Measurements from ENCODE around the gene GLIPR2.
"Not testable (repeated sequence)": the region's sequence is repeated elsewhere in the genome, so short reads cannot be mapped to it uniquely, and the experiment has no call there.

GLIPR2 gene

DNA sequence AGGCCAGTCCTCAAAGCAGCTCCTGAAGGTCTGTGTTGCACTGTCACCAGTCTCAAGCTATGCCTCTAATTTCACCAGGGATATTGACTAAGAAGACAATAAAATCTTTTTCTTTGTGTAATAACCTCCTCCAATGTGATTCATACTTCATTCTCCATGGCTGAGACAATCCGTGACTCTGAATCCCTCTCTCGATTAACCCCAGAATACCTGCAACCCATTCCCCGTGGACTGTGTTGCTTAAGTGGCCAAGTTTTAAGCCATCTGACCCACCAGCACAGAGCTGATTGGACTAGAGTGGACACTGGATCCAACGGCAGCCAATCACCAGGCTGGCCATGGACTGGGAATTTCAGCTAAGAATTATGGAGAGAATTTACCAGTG is 27.2 kb downstream of the GLIPR2 start:
- DNase-seq (ENCODE audit: low spot score), result no peak

DNA sequence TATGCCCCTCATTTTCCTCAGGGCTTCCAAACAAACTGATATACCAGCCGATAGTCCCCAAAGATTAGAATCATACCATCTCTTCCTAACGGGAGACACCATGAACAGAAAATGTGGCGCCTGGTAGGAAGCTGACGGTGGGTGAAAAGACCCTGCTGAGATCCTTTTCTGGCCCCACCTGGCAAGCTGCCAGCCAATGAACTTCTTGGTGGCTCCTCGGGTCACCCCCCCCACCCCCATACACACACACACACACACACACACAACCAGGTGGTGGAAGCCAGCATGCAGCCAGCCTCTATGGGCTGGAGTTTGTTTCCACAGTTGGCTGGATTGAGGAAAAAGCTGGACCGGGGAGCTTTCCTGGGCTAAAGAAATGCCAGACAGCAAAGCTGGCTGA is 27.8 kb downstream of the GLIPR2 start:
- no peak for DNase-seq (ENCODE audit: low spot score)

DNA sequence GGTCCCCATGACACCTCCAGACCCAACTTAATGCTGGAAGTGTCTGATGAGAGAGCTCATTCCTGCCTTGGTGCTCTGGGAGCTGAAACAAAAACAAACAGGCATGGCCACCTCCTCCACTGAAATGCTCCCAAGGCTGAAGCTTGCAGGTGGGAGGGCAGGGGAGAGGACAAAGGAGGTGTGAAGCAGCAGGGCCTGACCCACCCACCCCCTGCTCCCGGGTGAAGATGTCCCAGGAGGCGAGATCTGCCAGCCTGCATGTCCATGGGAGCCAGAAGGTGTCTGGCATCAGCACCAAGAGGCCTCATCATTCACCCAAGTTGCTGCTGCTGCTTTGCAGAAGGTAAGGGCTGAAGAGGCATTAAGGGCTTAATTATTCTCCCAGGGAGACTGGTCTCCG is 28.5 kb downstream of the GLIPR2 start:
- DNase-seq (ENCODE audit: low spot score), result no peak

DNA sequence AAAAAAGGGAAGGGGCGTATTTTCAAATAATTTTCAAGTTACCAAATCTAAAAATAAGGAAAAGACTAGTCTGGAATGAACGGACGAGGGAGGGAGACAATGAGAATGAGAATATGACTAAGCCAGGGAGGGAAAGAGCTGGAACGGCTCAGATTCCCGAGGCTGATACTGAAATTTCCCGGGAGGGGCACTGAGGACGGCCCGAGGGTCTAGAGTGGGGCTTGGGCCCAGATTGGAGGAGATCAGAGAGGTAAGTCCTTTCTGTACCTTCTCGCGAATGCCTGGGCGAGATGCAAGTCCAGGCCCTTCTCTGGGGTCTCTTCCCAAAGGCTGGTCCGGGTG is 29.3 kb downstream of the GLIPR2 start:
- DNase-seq (ENCODE audit: low spot score), result no peak

DNA sequence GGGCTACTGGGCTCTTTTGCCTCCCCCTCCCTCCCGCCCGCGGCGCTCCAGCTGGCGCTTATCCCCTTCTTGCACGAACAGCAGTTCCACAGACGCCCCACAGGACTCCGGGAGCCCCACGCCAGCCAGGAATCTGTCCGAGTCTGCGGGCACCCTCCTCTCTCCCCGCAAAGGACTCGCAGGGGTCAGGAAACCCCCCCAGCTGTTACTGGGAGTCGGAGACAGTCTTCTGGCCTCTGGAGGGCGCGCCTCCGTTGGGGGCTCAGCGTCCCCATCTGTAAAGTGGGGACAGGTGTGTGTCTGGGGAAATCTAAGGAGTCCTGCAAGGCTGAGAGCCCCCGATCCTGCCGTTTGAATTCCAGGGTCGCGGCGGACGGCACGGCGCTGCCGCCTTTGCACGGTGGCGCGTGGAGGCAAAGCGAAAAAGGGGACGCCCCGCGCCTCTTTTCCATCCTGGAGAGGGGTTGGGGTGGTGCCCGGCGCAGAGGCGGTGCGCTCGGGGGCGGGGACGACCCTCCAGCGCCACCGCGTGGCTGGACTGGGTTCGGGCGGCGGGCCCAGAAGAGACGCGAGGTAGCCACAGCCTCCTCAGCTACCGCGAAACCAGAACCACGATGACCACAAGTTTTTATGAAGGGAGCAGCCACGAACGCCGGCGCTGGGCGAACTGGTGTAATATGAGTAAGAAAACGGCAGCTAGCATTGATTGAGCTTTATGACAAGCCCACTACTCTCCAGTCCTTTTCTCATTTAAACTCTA is 29.8 kb downstream of the GLIPR2 start:
- DNase-seq (ENCODE audit: low spot score), result peak; percentile 86

DNA sequence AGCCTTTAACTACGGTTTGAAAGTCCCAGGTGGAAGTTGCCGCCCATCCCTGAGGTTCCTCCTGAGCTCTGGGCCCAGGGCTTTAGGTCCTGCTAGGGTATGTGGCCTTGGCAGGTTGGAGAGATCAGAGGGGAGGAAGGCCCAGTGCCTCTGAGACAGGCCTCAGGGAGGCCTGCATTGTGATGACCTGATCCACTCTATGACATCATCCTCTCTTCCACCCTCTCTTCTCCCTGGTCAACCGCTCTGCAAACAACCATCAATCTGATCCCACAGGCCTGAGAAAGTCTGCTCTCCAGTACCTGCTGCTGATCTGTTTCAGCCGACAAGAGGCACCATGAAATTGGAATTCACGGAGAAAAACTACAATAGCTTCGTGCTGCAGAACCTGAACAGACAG is 32.6 kb downstream of the GLIPR2 start, which contains the start of gene CCIN:
Gene CCIN, plus strand, starts transcription at position 223 of the 400 bp plus-strand sequence. Its CDS starts 115 bp downstream, at position 338.
- DNase-seq (ENCODE audit: low spot score), result no peak

DNA sequence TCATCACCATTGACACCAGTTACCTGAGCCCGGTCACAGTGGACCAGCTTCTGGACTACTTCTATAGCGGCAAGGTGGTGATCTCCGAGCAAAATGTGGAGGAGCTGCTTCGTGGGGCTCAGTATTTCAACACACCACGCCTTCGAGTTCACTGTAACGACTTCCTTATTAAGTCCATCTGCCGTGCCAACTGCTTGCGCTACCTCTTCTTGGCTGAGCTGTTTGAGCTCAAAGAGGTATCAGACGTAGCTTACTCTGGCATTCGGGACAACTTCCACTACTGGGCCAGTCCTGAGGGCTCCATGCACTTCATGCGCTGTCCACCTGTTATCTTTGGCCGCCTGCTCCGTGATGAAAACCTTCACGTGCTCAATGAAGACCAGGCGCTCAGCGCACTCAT is 33.2 kb downstream of the GLIPR2 start:
- DNase-seq (ENCODE audit: low spot score), result no peak

DNA sequence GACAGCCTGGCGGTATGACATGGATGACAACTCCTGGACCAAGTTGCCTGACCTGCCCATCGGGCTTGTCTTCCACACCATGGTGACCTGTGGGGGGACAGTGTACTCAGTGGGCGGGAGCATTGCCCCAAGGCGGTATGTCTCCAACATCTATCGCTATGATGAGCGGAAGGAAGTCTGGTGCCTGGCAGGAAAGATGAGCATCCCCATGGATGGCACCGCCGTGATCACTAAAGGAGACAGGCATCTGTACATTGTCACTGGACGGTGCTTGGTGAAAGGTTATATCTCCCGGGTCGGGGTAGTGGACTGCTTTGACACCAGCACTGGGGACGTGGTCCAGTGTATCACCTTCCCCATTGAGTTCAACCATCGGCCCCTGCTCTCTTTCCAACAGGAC is 34.0 kb downstream of the GLIPR2 start:
- no peak for DNase-seq (ENCODE audit: low spot score)

DNA sequence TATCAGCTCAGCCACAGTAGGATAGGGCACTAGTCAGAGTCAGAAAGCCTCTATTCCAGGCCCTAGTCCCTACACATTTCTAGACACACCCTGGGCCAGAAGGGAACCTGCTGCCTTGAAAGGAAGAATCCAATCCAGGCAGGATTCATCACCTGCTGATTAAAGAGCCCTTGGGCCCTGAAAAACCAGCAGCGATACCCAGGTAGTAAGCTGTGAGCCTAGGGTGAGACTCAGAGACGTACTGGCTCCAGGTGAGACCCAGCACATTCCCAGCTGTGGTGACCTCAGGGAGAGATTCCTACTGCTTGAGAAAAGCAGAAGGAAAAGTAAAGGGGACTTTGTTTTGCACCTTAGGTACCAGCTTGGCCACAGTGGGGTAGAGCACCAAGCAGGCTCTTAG is 37.3 kb downstream of the GLIPR2 start:
- no peak for DNase-seq (ENCODE audit: low spot score)

DNA sequence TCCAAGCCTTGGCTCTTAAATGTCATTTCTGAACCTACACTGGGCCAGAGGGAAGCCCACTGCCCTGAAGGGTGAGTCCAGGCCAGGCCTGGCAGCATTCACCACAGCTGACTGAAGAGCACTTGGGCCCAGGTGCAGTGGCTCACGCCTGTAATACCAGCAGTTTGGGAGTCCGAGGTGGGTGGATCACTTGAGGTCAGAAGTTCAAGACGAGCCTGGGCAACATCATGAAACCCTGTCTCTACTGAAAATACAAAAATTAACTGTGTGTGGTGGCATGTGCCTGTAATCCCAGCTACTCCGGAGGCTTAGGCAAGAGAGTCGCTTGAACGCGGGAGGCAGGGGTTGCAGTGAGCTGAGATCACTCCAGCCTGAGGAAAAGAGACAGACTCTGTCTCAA is 37.7 kb downstream of the GLIPR2 start:
- DNase-seq (ENCODE audit: low spot score), result no peak

DNA sequence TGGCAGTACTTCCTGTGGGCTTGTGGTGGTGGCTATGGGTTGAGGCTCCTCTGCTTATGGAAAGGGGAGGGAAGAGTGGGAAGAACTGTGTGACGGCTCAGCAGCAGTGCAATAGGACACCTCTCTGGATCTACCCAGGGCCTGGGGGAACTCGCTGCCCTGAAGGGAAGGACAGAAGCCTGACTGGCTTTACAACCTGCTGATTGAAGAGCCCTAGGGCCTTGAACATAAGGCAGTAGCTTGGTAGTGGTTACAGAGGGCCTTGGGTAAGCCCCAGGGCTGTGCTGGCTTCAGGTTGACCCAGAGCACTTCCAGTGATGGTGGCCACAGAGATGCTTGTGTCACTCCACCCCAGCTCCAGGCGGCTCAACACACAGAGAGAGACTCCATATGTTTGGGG is 38.2 kb downstream of the GLIPR2 start:
- no peak for DNase-seq (ENCODE audit: low spot score)

DNA sequence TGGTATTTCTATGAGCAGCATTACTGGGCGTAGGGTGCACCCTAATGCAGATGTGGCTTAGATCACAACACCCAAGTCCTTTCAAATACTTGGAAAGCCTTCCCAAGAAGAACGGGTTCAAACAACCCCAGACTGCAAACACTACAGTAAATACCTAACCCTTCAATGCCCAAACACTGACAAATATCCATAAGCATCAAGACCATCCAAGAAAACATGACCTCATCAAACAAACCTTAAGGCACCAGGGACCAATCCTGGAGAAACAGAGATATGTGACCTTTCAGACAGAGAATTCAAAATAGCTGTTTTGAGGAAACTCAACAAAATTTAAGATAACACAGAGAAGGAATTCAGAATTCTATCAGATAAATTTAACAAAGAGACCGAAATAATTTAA is 38.7 kb downstream of the GLIPR2 start:
- DNase-seq (ENCODE audit: low spot score), result not testable (repeated sequence)

DNA sequence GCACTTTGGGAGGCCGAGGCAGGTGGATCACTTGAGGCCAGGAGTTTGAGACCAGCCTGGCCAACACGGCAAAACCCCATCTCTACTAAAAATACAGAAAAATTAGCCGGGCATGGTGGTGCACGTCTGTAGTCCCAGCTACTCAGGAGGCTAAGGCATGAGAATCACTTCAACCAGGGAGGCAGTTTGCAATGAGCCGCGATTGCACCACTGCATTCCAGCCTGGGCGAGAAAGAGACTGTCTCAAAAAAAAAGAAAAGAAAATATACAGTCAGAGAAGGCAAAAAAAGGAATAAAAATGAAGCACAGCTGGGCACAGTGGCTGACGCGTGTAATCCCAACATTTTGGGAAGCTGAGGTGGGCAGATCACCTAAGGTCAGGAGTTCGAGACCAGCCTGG is 40.0 kb downstream of the GLIPR2 start:
- not testable (repeated sequence) for DNase-seq (ENCODE audit: low spot score)

DNA sequence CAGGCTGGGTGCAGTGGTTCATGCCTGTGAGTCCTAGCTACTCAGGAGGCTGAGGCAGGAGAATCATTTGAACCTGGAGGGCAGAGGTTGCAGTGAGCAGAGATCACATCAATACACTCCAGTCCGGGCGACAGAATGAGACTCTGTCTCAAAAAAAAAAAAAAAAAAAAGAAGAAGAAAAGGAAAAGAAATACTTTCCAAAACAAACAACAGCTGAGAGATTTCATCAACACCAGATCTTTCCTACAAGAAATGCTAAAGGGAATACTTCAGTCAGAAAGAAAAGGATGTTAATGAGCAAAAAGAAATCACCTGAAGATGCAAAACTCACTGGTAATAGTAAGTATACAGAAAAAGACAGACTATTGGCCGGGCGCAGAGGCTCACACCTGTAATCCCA is 41.0 kb downstream of the GLIPR2 start:
- no peak for DNase-seq (ENCODE audit: low spot score)

DNA sequence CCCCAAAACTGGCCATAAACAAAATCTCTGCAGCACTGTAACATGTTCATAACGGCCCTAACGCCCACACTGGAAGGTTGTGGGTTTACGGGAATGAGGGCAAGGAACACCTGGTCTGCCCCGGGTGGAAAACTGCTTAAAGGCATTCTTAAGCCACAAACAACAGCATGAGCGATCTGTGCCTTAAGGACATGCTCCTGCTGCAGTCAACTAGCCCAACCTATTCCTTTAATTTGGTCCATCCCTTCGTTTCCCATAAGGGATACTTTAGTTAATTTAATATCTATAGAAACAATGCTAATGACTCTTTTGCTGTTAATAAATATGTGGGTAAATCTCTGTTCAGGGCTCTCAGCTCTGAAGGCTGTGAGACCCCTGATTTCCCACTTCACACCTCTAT is 43.7 kb downstream of the GLIPR2 start:
- DNase-seq (ENCODE audit: low spot score), result not testable (repeated sequence)

DNA sequence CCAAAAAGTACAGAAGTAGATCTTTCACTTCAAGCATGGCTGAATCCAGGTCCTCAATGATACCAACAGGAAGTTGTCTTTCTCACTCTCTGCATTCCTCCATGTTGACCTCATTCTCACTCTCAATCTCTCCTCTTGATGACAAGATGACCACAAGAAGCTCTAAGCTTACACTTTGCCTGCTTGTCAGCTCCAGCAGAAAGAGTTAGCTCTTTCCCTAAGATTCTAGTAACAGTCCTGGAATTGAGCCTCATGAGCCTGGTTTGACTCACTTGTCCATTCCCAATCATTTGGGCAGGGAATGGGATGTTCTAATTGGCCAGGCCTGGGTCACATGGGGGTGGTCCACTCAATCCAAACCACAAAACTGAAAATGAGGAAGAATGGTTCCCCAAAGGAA is 50.9 kb downstream of the GLIPR2 start:
- DNase-seq (ENCODE audit: low spot score), result no peak

DNA sequence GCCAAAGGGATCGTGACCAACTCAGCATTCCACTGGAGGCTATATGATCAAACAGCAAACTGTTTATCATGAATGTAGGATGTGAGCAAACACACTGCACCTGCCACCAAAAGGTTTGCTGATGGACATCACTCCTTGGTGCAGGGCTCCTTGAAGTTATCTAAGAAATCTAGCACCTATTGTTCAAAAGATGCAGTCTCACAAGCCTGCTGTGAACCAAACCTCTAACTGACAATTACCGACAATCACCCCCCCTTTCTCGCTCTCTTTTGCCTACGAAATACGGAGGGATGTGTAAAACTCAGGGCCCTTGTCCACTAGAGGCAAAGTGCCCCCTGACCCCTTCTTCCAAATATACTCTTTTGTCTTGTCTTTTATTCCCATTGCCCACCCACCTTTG is 51.7 kb downstream of the GLIPR2 start:
- DNase-seq (ENCODE audit: low spot score), result no peak

DNA sequence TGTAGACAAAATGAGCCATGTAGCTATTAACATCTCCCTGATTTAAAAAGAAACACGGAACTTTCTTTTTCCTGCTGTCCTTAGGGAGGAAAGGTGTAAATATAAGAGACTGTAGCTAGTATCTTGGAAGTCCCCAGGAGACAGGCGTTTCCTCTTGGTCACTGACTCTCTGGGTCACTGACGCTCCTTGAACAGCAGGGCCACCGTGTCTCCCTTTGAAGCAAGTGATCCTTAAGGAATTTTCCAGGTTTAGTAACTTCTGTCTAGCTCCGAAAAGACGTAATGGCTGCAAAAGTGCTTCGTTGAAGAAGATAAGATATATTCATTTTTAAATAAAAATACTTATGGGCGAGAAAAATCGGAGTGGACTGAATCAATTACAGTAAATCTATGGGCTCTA is 53.4 kb downstream of the GLIPR2 start:
- no peak for DNase-seq (ENCODE audit: low spot score)

DNA sequence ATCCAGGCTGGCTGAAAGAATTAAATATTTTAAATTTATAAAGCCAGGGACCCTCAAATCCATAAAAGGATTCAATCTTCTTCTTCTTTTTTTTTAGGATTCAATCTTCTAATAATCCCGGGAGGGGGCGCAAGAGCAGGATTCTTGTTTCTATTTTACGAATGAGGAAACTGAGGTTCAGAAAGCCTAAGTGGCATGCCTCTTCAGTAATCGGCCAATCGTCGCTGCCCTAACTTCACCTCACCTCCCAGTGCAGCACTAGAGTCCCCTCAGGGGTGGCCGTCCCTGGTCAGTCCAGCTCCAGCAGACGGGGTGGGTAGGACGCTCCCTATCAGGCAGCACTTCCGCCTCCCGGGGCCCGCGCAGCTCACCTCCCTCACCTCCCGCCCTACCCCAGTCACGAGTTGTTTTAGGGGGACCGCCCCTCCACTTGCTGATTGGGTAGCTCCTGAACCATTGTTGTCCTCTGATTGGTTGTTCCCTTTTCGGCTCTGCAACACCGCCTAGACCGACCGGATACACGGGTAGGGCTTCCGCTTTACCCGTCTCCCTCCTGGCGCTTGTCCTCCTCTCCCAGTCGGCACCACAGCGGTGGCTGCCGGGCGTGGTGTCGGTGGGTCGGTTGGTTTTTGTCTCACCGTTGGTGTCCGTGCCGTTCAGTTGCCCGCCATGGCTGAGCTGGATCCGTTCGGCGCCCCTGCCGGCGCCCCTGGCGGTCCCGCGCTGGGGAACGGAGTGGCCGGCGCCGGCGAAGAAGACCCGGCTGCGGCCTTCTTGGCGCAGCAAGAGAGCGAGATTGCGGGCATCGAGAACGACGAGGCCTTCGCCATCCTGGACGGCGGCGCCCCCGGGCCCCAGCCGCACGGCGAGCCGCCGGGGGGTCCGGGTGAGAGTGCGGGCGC is 54.1 kb downstream of the GLIPR2 start, which contains the start of gene CLTA:
Gene CLTA, plus strand, starts transcription at position 534 of the 902 bp plus-strand sequence. Its CDS starts 136 bp downstream, at position 670.
- DNase-seq (ENCODE audit: low spot score), result peak; percentile 97

DNA sequence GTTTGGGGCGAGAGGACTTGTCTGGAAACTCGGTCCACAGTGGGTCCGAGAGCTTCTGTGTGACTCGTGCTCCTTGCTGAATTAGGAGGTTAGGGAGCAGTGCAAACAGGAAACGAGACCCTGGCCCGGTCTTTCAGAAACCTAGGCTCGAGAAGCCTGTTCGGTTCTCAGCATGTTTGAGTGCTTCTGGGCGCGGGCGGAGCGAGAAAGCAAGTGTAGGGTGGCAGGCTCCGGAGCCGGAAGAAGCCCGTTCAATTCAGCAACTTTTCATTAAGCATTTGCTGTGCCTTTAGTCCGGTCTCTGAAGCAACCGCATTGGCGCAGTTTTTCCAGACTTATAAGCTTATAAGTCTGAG is 54.7 kb downstream of the GLIPR2 start:
- peak; percentile 31 for DNase-seq (ENCODE audit: low spot score)

DNA sequence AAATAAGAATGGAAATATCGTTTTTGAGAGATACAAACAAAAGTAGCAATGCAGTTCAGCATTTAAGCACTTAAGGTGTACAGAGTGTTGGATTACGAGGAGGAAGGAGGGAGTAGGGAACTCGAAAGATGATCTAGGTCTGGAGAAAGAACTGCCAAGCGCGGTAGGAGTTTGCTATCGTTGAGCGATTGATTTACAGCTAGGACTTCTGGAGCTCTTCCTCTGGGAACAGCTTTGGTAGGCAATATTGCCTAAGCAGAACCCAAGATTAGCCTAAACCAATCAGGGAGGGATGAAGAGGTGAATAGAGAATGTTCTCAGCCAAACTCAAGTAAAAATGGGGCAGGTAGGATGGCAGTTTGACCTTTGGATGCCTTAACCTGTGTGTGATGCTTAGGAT is 55.2 kb downstream of the GLIPR2 start:
- no peak for DNase-seq (ENCODE audit: low spot score)

DNA sequence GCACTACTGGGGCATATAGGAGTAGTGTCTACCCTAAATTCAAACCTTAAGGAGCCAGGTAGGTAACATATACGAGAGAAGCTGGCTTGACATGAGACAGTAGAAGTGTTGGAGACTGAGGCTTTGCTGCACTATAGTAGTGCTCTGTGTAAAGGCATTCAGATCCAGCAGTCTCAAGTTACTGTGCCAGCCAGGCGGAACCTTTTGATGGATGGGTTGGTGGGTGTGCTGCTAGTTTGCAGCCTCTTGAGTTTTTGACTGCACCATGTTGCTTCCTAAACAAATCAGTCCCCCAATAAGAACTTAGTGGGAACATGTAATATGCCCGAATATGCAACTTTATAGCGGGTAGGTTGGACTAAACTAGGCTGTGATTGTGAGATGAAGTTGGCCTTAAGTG is 55.7 kb downstream of the GLIPR2 start:
- no peak for DNase-seq (ENCODE audit: low spot score)

DNA sequence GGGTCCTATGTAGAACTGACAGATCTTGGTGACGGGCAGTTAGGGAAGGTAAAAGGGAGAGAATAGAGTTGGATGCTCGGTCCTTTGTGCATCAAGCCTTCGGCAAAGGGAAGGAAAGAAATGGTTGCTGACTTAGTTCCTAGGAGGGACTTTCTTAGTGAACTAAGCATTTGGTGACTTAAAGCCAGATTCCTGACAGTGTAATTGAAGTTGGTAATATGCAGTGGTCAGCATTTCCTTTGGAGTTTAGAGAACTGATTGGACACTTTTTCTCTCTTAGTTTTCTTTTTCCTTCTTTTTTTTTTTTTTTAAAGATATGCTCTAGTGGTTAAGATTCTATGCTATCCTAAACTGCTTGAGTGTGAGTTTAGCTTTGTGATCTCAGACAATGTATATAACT is 56.5 kb downstream of the GLIPR2 start:
- no peak for DNase-seq (ENCODE audit: low spot score)

All from CD4-positive, alpha-beta T cell treated with Interleukin-2 at 100 ng/mL for 4 hours (primary cell).